Muscle of arm (tissue), 14 donors: Measurements from ENCODE around the gene RASGRP4. TPM values are rescaled to one million over a fixed set of nuclear protein-coding genes. Genes with fewer than 3 reads are reported as not detected.
"Not testable (repeated sequence)": the region's sequence is repeated elsewhere in the genome, so short reads cannot be mapped to it uniquely, and the experiment has no call there.

Source experiments
- DNase-seq: peaks from one replicate; pipeline ENCODE4 v3.0.0-alpha.2; 2013
- long read RNA-seq, 11 donors: transcript quantifications; one replicate each; lab custom pipeline, GENCODE V29; 2026
- polyA plus RNA-seq, 12 donors: library from polyadenylated mRNA; unstranded; fragments of 120-200 nt; gene quantifications; one replicate each; pipeline ENCODE4 v1.2.1, GENCODE V29; 2013; ENCODE audit not compliant: insufficient read length in 12 of 12

RASGRP4 gene, protein sequence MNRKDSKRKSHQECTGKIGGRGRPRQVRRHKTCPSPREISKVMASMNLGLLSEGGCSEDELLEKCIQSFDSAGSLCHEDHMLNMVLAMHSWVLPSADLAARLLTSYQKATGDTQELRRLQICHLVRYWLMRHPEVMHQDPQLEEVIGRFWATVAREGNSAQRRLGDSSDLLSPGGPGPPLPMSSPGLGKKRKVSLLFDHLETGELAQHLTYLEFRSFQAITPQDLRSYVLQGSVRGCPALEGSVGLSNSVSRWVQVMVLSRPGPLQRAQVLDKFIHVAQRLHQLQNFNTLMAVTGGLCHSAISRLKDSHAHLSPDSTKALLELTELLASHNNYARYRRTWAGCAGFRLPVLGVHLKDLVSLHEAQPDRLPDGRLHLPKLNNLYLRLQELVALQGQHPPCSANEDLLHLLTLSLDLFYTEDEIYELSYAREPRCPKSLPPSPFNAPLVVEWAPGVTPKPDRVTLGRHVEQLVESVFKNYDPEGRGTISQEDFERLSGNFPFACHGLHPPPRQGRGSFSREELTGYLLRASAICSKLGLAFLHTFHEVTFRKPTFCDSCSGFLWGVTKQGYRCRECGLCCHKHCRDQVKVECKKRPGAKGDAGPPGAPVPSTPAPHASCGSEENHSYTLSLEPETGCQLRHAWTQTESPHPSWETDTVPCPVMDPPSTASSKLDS
- polyA plus RNA-seq, result 1 to 10 TPM in 10 of 12 donors, not detected in 2; 1.2 to 4.3 (median 2.4) TPM
- long read RNA-seq, donor 1, result 0 reads
- long read RNA-seq, donor 2, result 0 reads
- long read RNA-seq, donor 3, result 0 reads
- long read RNA-seq, donor 4, partial matches to known transcripts, result 171 of 171 reads
- long read RNA-seq, donor 4, other reads (novel, unspliced or antisense), result 0 of 171 reads
- long read RNA-seq, donor 5, partial matches to known transcripts, result 955 of 970 reads
- long read RNA-seq, donor 5, other reads (novel, unspliced or antisense), result 15 of 970 reads
- long read RNA-seq, donor 6, partial matches to known transcripts, result 120 of 120 reads
- long read RNA-seq, donor 6, other reads (novel, unspliced or antisense), result 0 of 120 reads
- long read RNA-seq, donor 7, result 0 reads
- long read RNA-seq, donor 8, partial matches to known transcripts, result 1,010 of 1,010 reads
- long read RNA-seq, donor 8, other reads (novel, unspliced or antisense), result 0 of 1,010 reads
- long read RNA-seq, donor 9, result 0 reads
- long read RNA-seq, donor 10, result 0 reads
- long read RNA-seq, donor 11, result 0 reads

DNA sequence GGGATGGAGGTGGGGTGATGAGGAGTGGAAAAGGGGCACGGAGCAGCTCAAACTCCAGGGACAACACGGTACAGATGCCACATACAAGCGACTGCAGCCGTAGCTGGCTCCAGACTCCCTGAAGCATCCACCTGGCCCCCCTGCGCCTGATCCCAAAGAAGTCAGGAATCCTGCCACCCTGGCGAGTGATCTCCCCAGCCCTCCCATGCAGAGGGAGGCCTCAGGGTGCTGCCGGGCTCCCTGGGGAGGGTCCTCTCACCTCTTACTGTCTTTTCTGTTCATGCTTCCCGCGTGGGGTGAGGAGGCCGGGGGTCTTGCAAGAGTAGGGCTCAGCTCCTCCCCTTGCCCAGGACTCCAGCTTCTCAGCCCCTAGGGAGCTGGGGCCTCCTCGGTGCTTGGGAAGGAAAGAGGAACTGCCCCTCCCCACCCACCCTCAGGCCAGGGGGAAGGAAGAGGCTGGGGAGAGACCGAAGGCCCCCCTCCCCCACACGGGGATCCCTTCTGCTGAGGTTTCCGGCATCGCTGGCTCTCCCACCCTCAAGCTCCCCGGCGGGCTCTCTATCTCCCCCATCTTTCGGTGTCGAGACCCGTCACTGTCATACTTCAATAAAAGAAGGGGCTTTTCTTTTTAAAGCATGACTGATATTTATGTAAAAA, at the start of gene RASGRP4:
RASGRP4 (minus strand) TSS at position 410 of the 657 bp plus-strand sequence; CDS start at position 282, 128 bp downstream.
- DNase-seq, result no peak

DNA sequence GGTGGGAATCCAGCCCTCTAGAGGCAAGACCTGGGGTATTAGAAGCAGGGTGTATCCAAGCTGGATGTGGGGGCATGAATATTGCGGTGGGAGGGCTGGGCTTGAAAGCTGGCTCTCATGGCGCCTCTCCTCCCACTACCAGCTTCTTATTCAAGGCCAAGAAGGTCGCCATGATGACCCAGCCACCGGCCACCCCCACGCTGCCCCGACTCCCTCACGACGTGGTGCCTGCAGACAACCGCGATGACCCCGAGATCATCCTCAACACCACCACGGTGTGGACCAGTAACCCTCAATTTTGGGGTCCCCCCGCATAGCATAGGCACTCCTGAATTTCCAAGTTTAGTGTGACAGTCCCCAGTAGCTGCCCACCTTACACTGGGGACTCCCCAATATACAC, 49.2 kb upstream of the RASGRP4 start:
- DNase-seq, result no peak

- no peak for DNase-seq
These were observed 47.2 kb upstream of the RASGRP4 start for GRCh38 chr19:38473201-38473600.

DNA sequence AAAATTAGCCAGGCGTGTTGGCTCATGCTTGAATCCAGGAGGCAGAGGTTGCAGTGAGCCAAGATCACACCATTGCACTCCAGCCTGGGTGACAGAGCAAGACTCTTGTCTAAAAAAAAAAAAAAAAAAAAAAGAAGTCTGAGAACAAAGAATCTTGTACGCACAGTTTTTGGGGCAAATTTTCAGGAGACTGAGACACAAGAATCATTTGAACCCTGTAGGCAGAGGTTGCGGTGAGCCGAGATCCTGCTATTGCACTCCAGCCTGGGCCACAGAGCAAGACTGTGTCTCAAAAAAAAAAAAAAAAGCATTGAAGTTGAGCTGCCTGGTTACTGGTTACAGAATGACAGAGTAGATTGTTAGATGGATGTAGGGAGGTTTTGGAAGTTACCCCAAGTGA, 46.7 kb upstream of the RASGRP4 start:
- DNase-seq, result not testable (repeated sequence)

- no peak for DNase-seq
These were observed 44.9 kb upstream of the RASGRP4 start for GRCh38 chr19:38470788-38471480.

- DNase-seq, result no peak
These were observed 43.1 kb upstream of the RASGRP4 start for GRCh38 chr19:38469151-38469550.

- DNase-seq, result no peak
These were observed 41.8 kb upstream of the RASGRP4 start for GRCh38 chr19:38467541-38468525.

DNA sequence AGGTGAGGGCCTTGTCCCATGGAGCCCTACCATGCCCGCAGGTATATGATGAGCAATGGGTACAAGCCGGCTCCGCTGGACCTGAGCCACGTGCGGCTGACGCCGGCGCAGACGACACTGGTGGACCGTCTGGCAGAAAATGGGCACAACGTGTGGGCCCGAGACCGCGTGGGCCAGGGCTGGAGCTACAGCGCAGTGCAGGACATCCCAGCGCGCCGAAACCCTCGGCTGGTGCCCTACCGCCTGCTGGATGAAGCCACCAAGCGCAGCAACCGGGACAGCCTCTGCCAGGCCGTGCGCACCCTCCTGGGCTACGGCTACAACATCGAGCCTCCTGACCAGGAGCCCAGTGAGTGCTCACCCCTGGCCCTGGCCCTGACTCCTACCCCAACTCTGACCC, 40.0 kb upstream of the RASGRP4 start:
- no peak for DNase-seq

- DNase-seq, result no peak
These were observed 38.5 kb upstream of the RASGRP4 start for GRCh38 chr19:38464421-38465082.

- DNase-seq, result no peak
These were observed 37.3 kb upstream of the RASGRP4 start for GRCh38 chr19:38463365-38463764.

- no peak for DNase-seq
These were observed 33.0 kb upstream of the RASGRP4 start for GRCh38 chr19:38458991-38459390.

DNA sequence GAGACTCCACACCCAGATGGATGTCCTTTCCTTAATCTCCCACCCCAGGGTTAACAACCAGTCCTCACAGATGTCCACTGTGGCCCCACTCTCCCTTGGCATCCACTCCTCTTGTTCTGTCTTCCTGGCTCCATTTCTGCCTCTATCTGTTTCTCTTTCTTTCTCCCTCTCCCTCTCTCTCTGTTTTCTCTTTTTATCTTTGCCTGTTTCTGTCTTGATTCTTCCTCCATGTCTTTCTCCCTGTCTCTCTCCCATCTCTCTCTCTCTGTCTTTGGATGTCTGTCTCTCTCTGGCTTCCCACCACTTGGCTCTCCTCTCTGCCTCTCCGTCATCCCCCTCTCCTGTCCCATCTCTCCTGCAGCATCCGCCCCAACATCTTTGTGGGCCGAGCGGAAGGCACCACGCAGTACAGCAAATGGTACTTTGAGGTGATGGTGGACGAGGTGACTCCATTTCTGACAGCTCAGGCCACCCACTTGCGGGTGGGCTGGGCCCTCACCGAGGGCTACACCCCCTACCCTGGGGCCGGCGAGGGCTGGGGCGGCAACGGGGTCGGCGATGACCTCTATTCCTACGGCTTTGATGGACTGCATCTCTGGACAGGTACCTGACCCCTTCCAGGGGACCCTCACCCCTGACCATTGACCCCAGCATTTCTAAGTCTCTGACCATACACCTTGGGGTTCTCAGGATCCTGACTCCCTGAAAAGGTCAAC, 31.8 kb upstream of the RASGRP4 start:
- DNase-seq, result no peak

DNA sequence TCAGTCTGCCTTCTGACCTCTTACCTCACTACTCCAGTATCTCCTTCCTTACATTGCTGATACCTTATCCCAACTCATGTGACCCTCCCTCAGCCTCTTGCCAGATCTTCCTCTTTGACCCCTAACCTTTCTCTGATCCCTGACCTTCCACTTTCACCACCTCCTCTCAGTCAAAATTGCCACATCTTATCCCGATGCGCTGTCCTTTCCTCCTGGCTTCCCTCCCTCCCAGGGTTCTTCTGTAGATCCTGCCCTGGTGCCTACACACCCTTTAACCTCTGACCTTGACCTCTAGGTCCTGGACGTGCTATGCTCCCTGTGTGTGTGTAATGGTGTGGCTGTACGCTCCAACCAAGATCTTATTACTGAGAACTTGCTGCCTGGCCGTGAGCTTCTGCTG, 31.2 kb upstream of the RASGRP4 start:
- DNase-seq, result no peak

- peak; percentile 33 for DNase-seq
These were observed 29.0 kb upstream of the RASGRP4 start for GRCh38 chr19:38455031-38455430.

GRCh38 chr19:38453596-38453995, 27.6 kb upstream of the RASGRP4 start:
- no peak for DNase-seq

DNA sequence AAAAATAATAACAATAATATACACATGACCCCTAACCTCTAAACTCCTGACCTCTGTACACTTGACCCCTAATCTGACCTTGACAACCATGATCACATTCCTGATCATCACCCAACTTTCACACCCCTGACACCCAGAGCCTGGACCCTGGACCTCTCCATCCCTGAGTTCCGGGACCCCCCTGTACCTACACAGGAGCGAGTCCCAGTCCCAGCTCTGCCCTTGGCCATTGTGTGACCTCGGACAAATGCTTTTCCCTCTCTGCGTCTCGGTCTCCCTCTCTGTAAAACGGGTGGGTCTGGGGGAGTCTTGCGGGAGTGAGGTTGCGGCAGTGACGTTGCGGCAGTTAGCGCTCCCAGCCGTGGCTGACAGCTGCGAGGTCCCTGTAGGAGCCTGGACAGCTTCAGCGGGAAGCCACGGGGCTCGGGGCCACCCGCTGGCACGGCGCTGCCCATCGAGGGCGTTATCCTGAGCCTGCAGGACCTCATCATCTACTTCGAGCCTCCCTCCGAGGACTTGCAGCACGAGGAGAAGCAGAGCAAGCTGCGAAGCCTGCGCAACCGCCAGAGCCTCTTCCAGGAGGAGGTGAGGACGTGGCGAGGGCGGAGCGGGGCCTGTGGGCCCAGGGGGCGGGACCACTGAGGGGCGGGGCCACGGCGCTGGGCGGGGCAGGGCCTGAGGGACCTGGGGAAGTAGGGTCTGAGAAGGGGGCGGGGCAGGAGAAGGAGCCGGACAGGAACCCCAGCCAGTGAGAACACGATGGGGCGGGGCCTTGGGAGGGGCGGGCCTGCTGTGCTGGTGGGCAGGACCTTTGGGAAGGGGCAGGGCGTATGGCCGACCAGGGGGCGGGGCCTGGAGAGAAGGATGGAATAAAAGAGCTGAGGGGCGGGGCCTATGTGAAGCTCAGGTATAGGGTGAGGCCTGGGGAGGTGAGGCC, 26.7 kb upstream of the RASGRP4 start:
- DNase-seq, result no peak

DNA sequence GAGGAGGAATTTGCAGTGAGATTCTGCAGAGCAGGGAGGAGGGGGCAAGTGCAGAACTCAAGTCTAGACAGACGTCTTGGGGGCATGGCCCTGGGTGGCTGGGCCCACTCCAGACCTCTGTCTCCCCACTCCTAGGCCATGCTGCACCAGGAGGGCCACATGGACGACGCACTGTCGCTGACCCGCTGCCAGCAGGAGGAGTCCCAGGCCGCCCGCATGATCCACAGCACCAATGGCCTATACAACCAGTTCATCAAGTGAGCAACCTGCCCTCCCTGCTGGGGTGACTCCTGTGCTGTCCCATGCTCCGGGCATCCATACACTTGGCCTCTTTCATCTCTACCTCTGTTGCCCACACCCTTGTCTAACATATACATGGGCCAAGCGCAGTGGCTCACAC, 25.6 kb upstream of the RASGRP4 start:
- DNase-seq, result no peak
